HG03039 (cell line): ENCODE results near the gene SURF2.

Source experiments
- ATAC-seq: cut with Tn5 transposase; IDR thresholded peaks from one replicate; pipeline ENCODE4 v1.9.1; 2021; ENCODE audit warnings: mild to moderate bottlenecking, moderate library complexity; ENCODE audit not compliant: unreplicated experiment

Gene SURF2

DNA sequence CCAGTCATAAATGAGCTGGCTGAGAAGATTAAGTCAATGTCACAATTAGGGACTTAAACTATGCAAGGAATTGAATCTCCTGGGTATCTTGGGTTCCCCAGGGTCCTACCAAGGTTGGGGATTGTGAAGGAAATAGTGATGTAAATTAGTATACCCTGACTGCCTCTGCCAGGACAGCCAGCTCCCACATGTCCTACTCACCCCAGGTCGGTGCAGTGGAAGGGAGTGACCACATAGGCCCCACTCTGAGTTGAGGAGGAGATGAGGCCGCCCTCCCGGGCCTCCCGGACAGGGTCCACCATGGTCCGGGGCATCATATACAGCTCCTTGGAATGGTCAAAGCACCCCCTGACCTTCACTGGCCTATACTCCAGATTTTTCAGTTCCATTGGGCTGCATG lies 2.8 kb upstream of the SURF2 start:
- ATAC-seq: no peak

DNA sequence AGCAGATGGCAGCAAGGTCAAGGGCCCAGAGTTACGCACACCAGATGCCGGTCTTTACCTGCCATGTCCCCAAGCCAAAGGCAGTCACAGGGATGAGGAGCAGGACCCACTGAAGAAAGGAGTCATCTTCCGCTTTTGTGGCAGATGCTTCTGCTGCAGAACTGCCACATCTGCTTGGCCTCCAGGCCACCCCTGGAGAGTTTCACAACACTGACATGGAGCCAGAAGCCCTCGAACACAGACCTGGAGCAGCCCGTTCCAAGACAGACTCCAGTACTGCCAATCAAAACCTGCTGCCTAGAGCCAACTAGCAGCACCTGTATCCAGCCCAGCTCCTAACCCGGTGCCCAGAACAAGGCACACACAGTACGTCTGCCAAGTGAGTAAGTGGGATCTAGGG lies 1.6 kb upstream of the SURF2 start:
- no peak for ATAC-seq

DNA sequence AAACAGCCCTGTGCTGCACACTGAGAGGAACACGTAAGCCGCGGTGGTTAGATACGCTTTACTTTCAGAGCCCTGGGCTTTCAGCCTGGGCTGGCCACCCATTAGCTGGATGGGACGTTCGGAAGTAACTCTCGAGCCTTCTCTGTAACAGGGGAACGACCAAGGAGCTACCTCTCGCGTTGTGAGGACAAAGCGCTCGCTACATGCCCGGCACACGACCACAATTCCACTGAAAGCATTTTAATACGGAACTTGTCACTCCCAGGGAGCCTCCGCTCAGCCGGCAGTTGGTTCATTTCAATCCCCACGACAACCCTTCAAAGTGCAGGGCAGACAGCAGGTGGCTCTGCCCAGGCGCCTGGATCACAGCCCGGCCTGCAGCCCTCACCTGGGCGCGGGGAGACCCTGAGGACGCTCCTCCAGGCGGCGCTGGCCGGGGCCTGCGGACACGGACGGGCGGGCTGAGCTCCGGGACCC lies 431 bp upstream of the SURF2 start:
- ATAC-seq: peak; percentile 24

DNA sequence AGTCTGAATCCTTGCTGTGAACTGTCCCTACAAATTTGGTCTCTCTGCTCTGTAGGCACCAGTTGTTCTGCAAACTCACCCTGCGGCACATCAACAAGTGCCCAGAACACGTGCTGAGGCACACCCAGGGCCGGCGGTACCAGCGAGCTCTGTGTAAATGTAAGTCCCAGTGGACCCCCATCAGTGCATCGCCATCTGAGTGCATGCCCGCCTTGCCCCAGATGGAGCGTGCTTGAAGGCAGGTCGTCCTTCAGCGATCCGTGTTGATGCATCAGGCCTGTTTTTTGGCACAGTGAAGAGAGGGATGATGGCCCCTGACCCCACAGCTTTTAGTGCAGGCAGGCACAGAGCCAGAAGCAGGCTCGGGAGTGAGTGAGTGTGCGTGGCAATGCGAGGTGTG lies 1.3 kb downstream of the SURF2 start:
- ATAC-seq: no peak

DNA sequence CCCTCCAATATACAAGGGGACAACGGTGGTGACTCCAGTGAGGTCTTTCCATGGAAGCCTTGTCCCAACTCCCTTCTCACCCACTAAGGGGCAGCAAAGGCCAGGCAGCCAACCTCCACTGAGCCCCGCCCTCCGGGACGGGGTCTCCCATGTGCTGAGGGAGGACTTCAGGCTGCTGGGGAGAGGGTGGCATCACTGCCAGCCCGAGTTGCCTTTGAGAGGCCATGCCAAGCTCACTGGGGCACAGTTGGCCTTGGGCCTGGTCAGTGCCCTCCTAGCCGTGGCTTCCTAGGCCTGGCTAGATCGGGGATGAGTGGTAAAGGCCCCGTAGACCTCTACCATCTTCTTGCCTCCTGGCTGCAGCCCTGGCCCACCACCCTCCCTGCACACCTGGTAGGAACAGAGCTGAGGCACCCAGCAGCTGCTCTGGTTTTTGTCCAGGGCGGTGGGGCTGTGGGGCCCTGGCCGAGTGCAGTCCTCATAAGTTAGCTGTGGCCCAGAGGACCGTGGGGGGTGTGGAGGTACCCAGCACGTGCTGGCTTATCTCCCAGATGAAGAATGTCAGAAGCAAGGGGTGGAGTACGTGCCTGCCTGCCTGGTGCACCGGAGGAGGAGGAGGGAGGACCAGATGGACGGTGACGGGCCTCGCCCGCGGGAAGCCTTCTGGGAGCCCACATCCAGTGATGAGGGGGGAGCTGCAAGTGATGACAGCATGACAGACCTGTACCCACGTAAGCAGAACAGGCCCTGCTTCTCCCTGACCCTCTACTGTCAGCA lies 3.2 kb downstream of the SURF2 start:
- no peak for ATAC-seq

DNA sequence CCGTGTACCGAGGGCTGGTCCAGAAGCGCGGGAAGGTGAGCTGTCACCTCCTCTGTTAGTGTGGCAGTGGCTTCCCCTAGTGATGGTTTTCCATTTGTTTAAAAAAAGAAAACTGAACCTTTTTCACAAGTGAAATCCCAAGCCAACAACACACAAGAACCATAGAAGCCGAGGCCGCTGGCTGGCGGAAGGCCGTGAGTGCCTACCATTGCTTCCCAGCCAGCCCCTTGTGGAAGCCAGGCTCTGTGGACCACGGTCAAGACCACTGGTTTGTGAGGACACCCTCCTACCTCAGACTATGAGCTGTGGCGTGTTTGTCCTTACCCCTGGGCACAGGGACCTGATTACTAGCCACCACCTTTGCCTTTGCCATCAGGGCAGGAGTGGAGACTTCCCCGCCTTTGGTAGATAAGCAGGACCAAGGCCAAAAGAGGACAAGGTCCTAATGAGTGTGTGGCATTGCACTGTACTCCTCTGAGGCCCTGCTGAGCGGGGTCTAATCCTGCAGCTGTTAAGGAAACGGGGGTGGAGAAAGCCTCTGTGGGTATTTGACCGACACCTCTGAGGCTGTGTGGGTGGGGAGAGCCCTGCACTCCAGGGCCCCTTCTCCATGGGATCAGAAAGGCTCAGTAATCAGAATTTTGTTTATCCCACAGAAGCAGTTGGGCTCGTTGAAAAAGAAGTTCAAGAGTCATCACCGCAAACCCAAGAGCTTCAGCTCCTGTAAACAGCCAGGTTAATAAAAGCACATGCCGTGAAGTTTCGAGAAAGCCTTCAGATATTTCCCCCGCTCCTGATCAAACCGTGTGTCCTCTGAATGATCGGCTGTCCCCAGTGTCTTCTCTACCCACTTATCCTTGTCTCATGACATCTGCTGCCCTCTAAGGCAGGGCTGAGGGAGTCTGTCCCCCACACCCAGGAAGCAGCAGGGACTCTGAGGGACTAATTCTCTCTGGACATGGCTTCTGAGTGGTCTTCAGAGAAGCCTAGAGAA lies 4.3 kb downstream of the SURF2 start:
- ATAC-seq: no peak

DNA sequence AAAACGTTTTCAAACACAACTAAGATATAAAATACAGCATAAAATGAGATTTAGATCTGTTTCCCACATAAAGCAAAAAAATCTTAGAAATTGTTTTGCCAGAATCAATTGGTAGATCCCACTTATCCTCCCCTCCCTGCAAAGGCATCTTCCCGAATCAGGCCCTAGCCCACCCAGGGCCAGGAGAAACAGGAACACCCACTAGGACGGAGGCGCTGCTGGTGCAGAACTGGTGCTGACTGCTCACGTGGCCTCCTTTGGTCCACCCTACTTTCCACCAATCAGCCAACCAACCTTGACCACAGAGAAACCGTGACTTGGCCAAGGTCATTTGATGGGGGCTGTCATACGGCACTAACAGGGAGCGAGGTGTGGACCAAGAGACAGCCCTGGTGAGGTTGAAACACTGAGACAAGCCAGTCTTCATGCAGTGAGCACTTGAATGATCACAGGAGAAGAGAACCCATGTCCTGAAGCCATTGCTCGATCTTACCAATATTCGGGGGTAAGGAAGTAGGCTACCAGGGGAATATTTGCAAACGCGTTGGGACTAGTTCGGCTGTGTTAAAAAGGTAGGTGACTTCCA lies 5.2 kb downstream of the SURF2 start:
- no peak for ATAC-seq

DNA sequence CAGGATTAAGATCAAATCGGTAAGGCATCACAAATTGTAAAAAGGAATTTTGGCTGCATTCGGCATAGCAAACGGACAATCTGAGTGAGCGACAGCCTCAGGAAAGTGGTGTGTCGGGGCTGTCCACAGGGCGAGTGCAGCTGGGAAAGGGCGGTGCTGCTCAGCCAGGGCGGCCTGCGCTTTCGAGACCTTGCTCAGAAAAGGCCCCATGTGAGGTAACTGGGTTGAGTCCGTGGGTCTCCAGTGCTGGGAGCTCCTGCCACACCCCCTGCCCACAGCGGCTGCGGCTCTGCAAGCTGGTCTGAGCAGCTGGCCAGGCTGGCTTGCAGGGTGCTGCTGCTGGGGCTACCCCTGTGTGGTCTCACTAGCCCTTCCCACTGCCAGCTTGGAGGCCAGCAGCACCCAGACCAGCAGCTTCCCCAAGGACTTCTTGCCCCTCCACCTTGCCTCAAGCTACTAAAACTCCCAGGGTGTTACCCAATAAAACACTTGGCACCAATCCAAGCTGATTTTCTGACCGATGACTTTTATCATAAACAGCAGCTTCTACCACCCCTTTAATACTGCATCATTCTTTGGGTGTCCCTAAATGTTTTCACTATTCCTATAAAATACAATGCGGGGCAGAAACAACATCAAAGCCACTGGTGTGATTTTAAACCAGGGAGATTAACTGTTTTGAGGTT lies 6.2 kb downstream of the SURF2 start:
- no peak for ATAC-seq

DNA sequence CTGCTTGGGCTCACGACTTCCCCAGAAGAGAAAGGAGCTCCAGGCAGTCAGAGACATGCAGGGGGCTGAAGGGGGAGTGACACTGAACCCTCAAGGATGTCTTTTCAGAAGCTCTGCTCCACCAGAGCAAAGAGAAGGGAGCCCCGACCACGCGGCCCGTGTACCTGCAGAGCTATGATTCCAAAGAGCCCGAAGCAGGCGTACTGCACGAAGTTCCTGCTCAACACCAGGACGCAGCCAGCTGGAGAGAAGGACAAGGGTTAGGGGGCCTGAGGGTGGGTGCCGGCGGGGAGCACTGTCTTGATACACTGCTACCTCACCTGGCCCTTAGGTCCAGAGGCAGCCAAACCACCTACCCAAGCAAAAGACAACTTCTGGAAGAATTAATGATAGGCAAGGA lies 10.1 kb downstream of the SURF2 start:
- ATAC-seq: no peak

DNA sequence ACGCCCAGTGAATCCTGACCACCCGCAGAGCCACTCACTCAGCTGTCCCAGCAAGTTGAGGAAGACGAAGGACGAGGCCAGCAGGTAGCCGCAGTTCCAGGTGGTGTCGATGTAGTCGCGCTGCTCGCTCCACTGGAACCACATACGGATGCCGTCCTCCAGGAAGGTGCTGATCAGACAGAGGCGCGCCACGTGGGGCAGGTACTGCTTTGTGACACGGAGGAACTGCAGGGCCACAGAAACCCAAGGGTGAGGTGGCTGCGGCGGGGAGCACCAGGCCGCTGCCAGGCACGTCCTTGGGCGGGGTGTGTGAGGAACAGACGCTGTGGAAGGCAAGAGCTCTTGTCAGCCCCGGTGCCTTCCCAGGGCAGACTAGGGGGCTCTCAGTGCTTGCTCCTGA lies 10.9 kb downstream of the SURF2 start:
- no peak for ATAC-seq

DNA sequence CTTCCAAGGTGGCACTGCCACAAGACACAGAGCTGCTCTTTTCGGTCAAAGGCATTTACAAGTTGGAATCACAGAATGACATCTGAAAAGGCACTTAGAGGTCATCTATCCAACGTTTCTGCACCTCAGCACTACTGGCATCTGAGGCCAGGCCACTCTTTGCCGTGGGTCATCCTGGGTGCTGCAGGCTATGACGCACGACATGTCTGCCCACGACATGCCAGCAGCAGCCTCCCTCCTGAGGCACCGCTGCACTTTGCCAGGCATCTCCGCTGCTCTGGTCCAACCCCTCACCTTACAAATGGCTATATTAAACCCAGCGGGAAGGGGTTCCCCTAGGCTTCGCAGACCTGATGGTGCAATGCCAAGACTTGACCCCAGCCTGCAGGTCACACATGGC lies 11.4 kb downstream of the SURF2 start:
- no peak for ATAC-seq

DNA sequence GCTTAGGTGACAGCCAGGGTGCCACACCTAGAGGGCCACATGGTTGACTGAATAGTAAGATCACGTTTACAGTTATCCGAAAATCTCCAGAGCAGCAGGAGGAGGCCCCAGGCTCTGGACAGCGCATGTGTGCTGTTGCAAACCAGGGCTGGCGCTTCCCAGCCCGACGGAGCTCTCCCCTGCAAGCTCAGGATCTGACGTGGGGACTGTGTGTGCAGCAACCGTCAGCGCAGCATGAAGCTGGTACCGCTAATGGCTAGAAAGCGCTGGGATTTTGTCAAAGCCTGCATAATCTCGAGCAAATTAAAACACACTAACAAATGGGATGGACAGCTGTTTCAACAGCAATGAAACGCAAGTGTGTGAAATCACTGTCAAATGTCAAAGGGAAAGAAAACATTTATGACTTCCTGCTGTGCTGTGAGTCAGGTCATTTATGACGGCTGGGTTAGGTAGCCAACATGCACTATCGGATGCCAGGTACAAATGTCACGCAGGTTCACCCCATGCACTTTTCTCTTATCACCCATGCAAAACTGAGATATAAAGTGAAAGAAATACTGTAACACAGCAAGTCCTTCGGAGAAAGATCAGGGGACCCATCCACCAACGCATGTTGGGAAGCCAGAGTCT lies 12.0 kb downstream of the SURF2 start:
- no peak for ATAC-seq

DNA sequence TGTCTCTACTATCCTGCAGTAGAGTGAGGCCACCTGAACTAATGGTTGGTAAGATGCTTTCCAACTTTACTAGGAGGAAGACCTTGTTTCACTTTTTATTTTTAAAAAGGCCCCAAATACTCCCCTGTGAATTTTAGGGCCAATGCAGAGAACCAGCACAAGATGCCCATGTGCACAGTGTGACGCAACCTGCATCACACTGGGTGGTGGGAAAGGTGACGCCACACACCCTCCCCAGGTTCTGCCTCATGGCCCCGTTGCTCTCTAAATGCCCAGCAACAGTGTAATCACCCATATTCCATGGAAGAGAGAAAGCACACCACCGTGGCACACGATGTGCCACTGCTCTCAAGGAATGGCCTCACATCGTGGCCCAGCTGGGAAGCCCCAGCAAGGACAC lies 13.1 kb downstream of the SURF2 start:
- ATAC-seq: no peak

DNA sequence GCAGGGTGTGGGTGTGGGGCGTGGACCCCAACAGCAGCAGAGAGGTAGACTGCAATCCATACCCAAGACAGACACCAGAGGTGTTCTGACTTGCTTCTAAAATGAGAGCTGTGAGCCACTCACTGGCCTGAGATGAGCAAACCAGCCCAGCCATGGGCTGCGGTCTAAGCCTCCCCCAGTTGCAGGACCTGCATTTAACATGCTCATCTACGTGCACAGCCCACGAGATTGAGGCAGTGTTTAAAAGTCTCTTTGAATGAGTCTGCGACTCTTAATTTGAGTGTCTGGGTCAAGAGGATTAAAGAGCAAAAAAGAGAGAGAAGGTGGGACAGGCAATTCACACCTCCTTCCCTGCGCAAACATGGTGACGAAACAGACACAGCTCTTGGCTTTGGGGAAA lies 13.6 kb downstream of the SURF2 start:
- ATAC-seq: no peak

DNA sequence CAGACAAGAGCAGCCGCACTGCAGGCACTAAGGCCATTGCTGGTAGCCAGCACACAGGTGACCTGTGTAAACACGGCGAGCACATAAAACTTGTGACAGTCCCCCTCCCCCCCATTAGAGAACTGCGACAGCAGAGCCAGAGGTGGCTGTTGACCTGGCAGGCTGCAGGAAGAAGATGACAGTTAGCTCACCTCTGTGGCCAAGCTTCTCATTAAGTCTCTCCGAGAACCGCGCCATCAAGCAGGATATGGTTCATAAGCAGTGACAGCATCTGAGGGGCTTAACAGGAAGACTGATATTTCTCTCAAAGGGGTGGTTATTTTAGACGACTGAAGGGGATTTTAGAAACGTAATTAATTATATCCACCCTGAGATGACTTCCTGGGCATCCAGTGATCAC lies 14.3 kb downstream of the SURF2 start:
- ATAC-seq: no peak

DNA sequence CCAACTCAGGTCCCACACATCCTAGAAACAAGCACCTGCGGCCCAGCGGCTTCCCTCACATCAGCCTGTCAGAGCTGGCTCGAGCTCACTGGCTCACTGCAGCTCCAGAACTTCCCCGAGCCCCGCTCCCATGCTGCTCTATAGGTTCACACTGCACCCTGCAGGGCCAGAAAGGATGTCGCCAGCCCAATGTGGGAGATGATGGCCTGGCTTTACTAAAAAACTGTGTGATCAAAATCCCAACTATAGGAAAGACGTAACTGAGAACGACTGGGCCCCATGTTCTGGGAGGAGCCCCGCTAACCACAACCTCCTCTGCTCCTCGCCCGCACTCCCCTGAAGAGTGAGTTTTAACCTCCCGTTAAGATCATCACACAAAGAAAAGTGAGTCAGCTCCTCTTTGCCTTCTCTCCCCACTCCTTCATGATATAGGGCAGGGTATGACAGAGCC lies 14.9 kb downstream of the SURF2 start:
- ATAC-seq: no peak

DNA sequence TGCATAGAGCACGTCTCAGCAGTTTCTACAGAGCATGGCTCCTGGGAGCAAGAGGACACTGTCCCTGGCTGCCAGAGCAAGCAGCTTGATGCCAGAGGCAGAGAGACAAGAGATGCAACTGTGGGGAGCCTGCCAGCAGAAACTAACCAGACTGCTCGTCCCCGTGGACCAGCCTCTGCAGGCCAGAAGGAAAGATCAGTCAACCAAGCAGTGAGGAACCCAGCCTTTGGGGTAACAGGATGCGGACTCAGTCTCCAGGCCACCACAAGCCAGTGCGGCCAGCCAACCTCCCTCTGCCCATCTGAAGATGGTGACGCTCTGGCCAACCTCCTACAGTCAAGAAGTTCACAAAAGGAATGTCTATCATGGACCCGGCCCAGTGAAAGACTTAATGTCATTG lies 15.8 kb downstream of the SURF2 start:
- no peak for ATAC-seq

DNA sequence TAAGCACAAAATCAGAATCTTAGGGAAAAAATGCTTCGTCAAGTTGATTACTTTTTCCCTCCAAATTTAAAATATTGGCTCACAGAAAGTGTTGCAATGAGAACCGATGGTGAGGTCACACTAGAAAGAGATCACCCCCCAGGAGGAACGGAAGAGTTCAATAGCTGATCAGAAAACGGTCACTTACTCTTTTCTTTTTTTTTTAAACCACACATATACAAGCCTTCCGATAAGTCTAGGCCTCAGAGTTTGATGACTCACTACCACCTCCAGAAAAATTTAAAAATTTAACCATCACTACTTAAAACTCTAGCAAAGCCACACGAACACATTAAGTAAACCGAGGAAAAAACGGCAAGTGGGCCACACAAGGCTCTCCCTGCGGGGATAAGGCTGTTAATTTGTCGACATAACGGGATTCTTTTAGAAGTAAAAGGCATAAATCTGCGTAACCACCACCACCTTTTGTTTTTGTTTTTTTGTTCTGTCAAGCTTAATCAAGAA lies 18.3 kb downstream of the SURF2 start:
- ATAC-seq: no peak

DNA sequence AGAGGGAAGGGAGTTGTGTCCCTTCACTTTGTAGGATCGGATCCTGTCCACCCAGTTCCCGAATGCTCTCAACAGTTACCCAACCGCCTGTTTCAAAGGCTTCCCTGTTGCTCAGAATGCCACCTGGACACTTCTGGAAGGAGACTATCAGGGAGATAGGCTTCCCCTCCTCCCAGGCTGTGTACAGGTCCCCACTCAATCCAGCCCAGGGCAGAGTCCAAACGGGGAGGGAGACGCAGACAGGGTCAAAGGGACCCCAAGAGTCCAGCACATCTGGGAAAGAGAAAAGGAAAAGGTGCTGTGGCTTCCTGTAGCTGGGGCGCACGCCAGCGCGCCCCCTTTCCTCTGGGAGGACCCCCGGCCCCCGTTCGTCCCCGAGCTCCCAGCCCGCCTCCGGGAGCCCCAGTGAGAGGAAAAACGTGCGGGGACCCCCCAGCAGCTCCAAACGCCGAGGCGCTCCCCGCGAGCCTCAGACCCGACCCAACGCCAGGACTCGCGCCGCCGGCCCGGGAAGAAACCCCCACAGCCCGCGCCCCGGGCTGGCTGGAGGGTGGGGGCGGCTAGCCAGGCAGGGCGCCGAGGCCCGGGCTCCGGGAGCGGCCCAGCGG lies 18.9 kb downstream of the SURF2 start:
- no peak for ATAC-seq
